K562 (cell line): ENCODE data around the gene KLHL8. TPM values are rescaled to one million over a fixed set of nuclear protein-coding genes. Genes with fewer than 3 reads are reported as not detected.
A peak's percentile ranks its signal among the peaks of the same experiment; 100 is the strongest.

Experiments used
- ATAC-seq: fragments of 200-7000 bp; cut with Tn5 transposase; 3 replicates; pipeline ENCODE4 v1.9.1; 2020; ENCODE audit warnings: moderate library complexity
- BruUV-seq: library from RNA; stranded (reverse); fragments of 400-500 nt; replicated peaks from 2 replicates; lab custom pipeline; 2021; lab: Mats Ljungman, UMichigan
- CTCF ChIA-PET: fragments of 300-600 bp; formaldehyde crosslinking; extraction: SDS; loops from one replicate; lab custom pipeline; 2021; ENCODE audit warnings: low intra/inter-chr PET ratio; lab: Yijun Ruan, JAX
- POLR2A ChIA-PET: fragments of 300-600, 350-650 bp; sonication (Branson Sonifier 250); formaldehyde crosslinking; extraction: SDS; loops from one replicate; lab custom pipeline; 2021; ENCODE audit warnings: antibody characterized with exemption, inconsistent platforms; lab: Yijun Ruan, JAX
- DNase-seq, 4 experiments: peaks; one replicate each; pipeline versions ENCODE4 v3.0.0 to v3.0.0-alpha.2; 2011 to 2018; ENCODE audit warnings: low spot score in 3 of 4, mixed read lengths in 3 of 4; ENCODE audit errors: extremely low read depth in 1 of 4
- FAIRE-seq: peaks from 2 replicates; lab custom pipeline; 2011; peaks lifted over from hg19 to GRCh38; lab: Jason Lieb, UNC
- H2AFZ ChIP-seq: 2 replicates; pipeline ENCODE4 v1.6.0; 2011; ENCODE audit warnings: low read depth, low read length, control low read depth, inconsistent platforms
- H3K27ac ChIP-seq: fragments of 200-600 bp; 3 replicates; pipeline ENCODE4 v1.8.0; 2011; ENCODE audit warnings: low read depth, mild to moderate bottlenecking, control low read depth, inconsistent platforms, low read length, moderate library complexity, mixed read lengths; ENCODE audit errors: extremely low read depth
- H3K27me3 ChIP-seq, 2 experiments: fragments of 300-600 bp in 1 of 2; 2 replicates in 1 of 2; 3 replicates in 1 of 2; pipeline versions ENCODE4 v1.6.0 to v1.8.0; 2011; ENCODE audit warnings: inconsistent platforms in 2 of 2, low read length in 2 of 2, mild to moderate bottlenecking in 1 of 2, mixed read lengths in 1 of 2, moderate library complexity in 1 of 2; ENCODE audit not compliant: control insufficient read depth in 2 of 2, insufficient read depth in 2 of 2
- H3K36me3 ChIP-seq: fragments of 300-600 bp; 3 replicates; pipeline ENCODE4 v1.8.0; 2011; ENCODE audit warnings: mild to moderate bottlenecking, low read length, inconsistent platforms; ENCODE audit not compliant: control insufficient read depth, insufficient read depth
- H3K4me1 ChIP-seq, 2 experiments: fragments of 200-600 bp in 1 of 2; replicated peaks in 1 of 2; 2 replicates in 1 of 2; 3 replicates in 1 of 2; pipeline versions ENCODE4 v1.5.1 to v1.8.0; 2011; ENCODE audit warnings: inconsistent platforms in 2 of 2, low read length in 2 of 2, mild to moderate bottlenecking in 1 of 2, mixed read lengths in 1 of 2, moderate library complexity in 1 of 2; ENCODE audit not compliant: control insufficient read depth in 2 of 2, insufficient read depth in 2 of 2
- H3K4me2 ChIP-seq: 2 replicates; pipeline ENCODE4 v1.6.1; 2011; ENCODE audit warnings: low read length, control low read depth, inconsistent platforms, mixed read lengths; ENCODE audit not compliant: insufficient read depth
- H3K4me3 ChIP-seq: fragments of 200-600 bp; sonication (generic), shearing (Covaris generic); 2 replicates; pipeline ENCODE4 v1.5.1; 2016; ENCODE audit warnings: control low read depth, inconsistent platforms
- H3K79me2 ChIP-seq: fragments of 200-600 bp; 3 replicates; pipeline ENCODE4 v1.8.0; 2011; ENCODE audit warnings: low read length, inconsistent platforms; ENCODE audit not compliant: control insufficient read depth, insufficient read depth
- H3K9ac ChIP-seq, 2 experiments: 2 replicates each; pipeline versions ENCODE4 v1.6.0 to v1.6.1; 2011; ENCODE audit warnings: low read depth in 2 of 2, low read length in 2 of 2, control low read depth in 1 of 2, inconsistent platforms in 1 of 2, mild to moderate bottlenecking in 1 of 2, mixed read lengths in 1 of 2; ENCODE audit not compliant: insufficient read depth in 1 of 2
- H3K9me1 ChIP-seq: one replicate; pipeline ENCODE4 v1.6.0; 2011; ENCODE audit warnings: inconsistent platforms, mild to moderate bottlenecking, low read length, moderate library complexity; ENCODE audit not compliant: control insufficient read depth, insufficient read depth
- H3K9me3 ChIP-seq: replicated peaks from 2 replicates; pipeline ENCODE4 v1.5.1; 2011; ENCODE audit warnings: low read depth, low read length, inconsistent platforms; ENCODE audit not compliant: control insufficient read depth, insufficient read depth
- H4K20me1 ChIP-seq: replicated peaks from 2 replicates; pipeline ENCODE4 v1.6.1; 2011; ENCODE audit warnings: low read length, inconsistent platforms, mixed read lengths; ENCODE audit not compliant: control insufficient read depth, insufficient read depth
- CBX3 ChIP-seq, 2 experiments: IDR thresholded peaks; 1 replicate in 1 of 2; 2 replicates in 1 of 2; pipeline ENCODE4 v1.6.1; 2012; ENCODE audit warnings: inconsistent platforms in 2 of 2, low read length in 2 of 2, borderline replicate concordance in 1 of 2, control low read depth in 1 of 2
- E2F3 ChIP-seq: fragments of 250-450 bp; sonication (Bioruptor Pico); IDR thresholded peaks from 2 replicates; pipeline ENCODE4 v1.4.0; 2020; ENCODE audit warnings: mild to moderate bottlenecking
- PHF21A ChIP-seq: fragments of 450-650 bp; IDR thresholded peaks from 2 replicates; pipeline ENCODE4 v1.6.1; 2017; ENCODE audit warnings: low read depth, borderline replicate concordance
- SIN3A ChIP-seq, 2 experiments: fragments of 150-350 bp in 1 of 2; IDR thresholded peaks; 2 replicates each; pipeline ENCODE4 v1.6.1; 2011 to 2016; ENCODE audit warnings: borderline replicate concordance in 2 of 2, low read depth in 2 of 2, low read length in 2 of 2, mild to moderate bottlenecking in 2 of 2, moderate library complexity in 2 of 2; ENCODE audit not compliant: control insufficient read depth in 1 of 2
- SIN3B ChIP-seq: fragments of 450-650 bp; IDR thresholded peaks from 2 replicates; pipeline ENCODE4 v1.6.1; 2017; ENCODE audit warnings: low read depth, mild to moderate bottlenecking, moderate library complexity
- SOX6 ChIP-seq: fragments of 450-650 bp; IDR thresholded peaks from 2 replicates; pipeline ENCODE4 v1.6.1; 2014; ENCODE audit warnings: mild to moderate bottlenecking
- SPI1 ChIP-seq: IDR thresholded peaks from 2 replicates; pipeline ENCODE4 v1.6.1; 2011; ENCODE audit warnings: low read depth, low read length, control low read depth, borderline replicate concordance
- ZNF165 ChIP-seq: fragments of 250-450 bp; sonication (Bioruptor Pico); IDR thresholded peaks from 2 replicates; pipeline ENCODE4 v1.4.0; 2020; ENCODE audit warnings: borderline replicate concordance
- ZNF253 ChIP-seq: fragments of 250-450 bp; sonication (Bioruptor Pico); conservative IDR thresholded peaks from 2 replicates; pipeline ENCODE4 v1.6.1; 2021; ENCODE audit warnings: mild to moderate bottlenecking
- ZNF274 ChIP-seq: IDR thresholded peaks from 2 replicates; pipeline ENCODE4 v1.6.1; 2011; ENCODE audit warnings: low read depth, mild to moderate bottlenecking, low read length, moderate library complexity, borderline replicate concordance
- WGBS: fragments of 100-300 bp; shearing (Covaris generic); methylation state at CpG from one replicate; pipeline ENCODE4 v1.1.6; 2016; ENCODE audit warnings: low coverage, mixed read lengths; ENCODE audit not compliant: insufficient coverage; ENCODE audit errors: missing lambda C conversion rate; 5-methylcytosine and 5-hydroxymethylcytosine counted together
- in situ Hi-C: fragments of 300-500 bp; cut with MboI; formaldehyde crosslinking; loops from 4 replicates; pipeline ENCODE4 v1.15.0; 2018; ENCODE audit warnings: inconsistent platforms, mixed read lengths
- intact Hi-C: fragments of 100-400 bp; cut with micrococcal nuclease; formaldehyde crosslinking; loops from 2 replicates; pipeline ENCODE4 v1.14.2; 2022
- polyA plus RNA-seq, 8 experiments: library from polyadenylated mRNA; depleted of rRNA in 4 of 8; stranded (reverse) in 5 of 8; unstranded in 3 of 8; fragments of >200 nt; fragmentation: Nextera tagmentation in 2 of 8; fragmentation: Illumina TruSeq in 1 of 8; extraction: Ambion mirVana in 2 of 8; extraction: Trizol in 1 of 8; gene quantifications; 2 replicates each; pipeline versions ENCODE4 v1.2.1 to v1.2.3, GENCODE V29; 2011 to 2014; ENCODE audit warnings: inconsistent platforms in 1 of 8, missing spikeins in 1 of 8
- total RNA-seq, 7 experiments: library from RNA; depleted of rRNA in 6 of 7; stranded (reverse); fragments of >200 nt in 6 of 7; fragmentation: Illumina TruSeq in 2 of 7; extraction: Trizol in 2 of 7; gene quantifications; 2 replicates each; pipeline versions ENCODE4 v1.2.1 to v1.2.3, GENCODE V29; 2011 to 2021; ENCODE audit warnings: low replicate concordance in 1 of 7
- TF ChIP-seq, protein P1 (sequence below), 2 experiments: IDR thresholded peaks; 2 replicates each; pipeline ENCODE4 v1.6.1; 2011; ENCODE audit warnings: borderline replicate concordance in 1 of 2, control low read depth in 1 of 2, low read depth in 1 of 2, low read length in 1 of 2, mild to moderate bottlenecking in 1 of 2, mixed read lengths in 1 of 2, moderate library complexity in 1 of 2; ENCODE audit not compliant: insufficient read depth in 1 of 2, insufficient read length in 1 of 2, poor library complexity in 1 of 2, severe bottlenecking in 1 of 2; ENCODE audit errors: extremely low read depth in 1 of 2

KLHL8 gene
- total and polyA plus RNA-seq, 9 of the 15 experiments (the other 6 are each of a cell fraction or from before 2014, with no cell fraction given) = 8.7 to 25.3 (median 15.7) TPM

GRCh38 chr4:87236861-87237260, 16.4 kb upstream of the KLHL8 start:
- no peak overlapping the region for H3K27ac ChIP-seq
- ChIA-PET POLR2A (no interaction called here), CTCF (interaction anchor here (0.6 to 2.1 kb wide), 2 partner anchors 86 to 337 kb away, joined by 6 to 23 read pairs; no protein-coding TSS in a partner anchor)
- intact Hi-C loops (loop anchor here (1.0 to 5.0 kb wide), 2 partner anchors 339 to 740 kb away; no protein-coding TSS in a partner anchor), in situ Hi-C loops (loop anchor here (10.0 kb wide), 1 partner anchor 332 kb away; no protein-coding TSS in a partner anchor)
- no peak overlapping the region for H3K4me3 ChIP-seq
- H4K20me1 ChIP-seq = no peaks in the 10 kb centered on the region
- peaks cover 0 to 3% of the 10 kb centered on the region in 2 experiments; a peak in 1 of 5 replicates for H3K4me1 ChIP-seq
- H3K27me3 ChIP-seq = no peaks in the 10 kb centered on the region
- TF ChIP-seq ZNF253 (CRISPR knock-in tag) = no peak
- no peak for TF ChIP-seq ZNF274
- no peak for TF ChIP-seq SOX6
- no peak for TF ChIP-seq CBX3 (IDR thresholded peaks at IDR 0.05; ENCODE audit: borderline replicate concordance in 1 of 2, low read length in 2 of 2)
- no peak for TF ChIP-seq PHF21A
- no peak for TF ChIP-seq SIN3B
- TF ChIP-seq ZNF165 (CRISPR knock-in tag) = no peak
- no peak for TF ChIP-seq SIN3A (IDR thresholded peaks at IDR 0.05; ENCODE audit: borderline replicate concordance in 2 of 2, control insufficient read depth in 1 of 2, low read depth in 2 of 2, low read length in 2 of 2)
- TF ChIP-seq E2F3 (CRISPR knock-in tag) = no peak
- TF ChIP-seq, protein P1, sequence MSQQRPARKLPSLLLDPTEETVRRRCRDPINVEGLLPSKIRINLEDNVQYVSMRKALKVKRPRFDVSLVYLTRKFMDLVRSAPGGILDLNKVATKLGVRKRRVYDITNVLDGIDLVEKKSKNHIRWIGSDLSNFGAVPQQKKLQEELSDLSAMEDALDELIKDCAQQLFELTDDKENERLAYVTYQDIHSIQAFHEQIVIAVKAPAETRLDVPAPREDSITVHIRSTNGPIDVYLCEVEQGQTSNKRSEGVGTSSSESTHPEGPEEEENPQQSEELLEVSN (IDR thresholded peaks at IDR 0.05; ENCODE audit: borderline replicate concordance in 1 of 2, extremely low read depth in 1 of 2, insufficient read depth in 1 of 2, insufficient read length in 1 of 2, low read depth in 1 of 2, low read length in 1 of 2, poor library complexity in 1 of 2, severe bottlenecking in 1 of 2) = no peak
- no peak for TF ChIP-seq SPI1
- ATAC-seq = no peak
- no peak overlapping the region for H3K4me2 ChIP-seq
- no peak for DNase-seq
- no peak for FAIRE-seq
- peaks cover 3% of the 10 kb centered on the region; the same call in 1 of the 2 replicates for H3K9me3 ChIP-seq
- H3K36me3 ChIP-seq = no peaks in the 10 kb centered on the region
- H3K9me1 ChIP-seq = no peaks in the 10 kb centered on the region
- no TSS peak for BruUV-seq
- H3K79me2 ChIP-seq = no peaks in the 10 kb centered on the region
- H2AFZ ChIP-seq = peak overlapping the region; percentile 46; the same call in 1 of the 2 replicates
- WGBS = 72% methylated on average over 9 of the region's 9 CpGs
- no peak overlapping the region for H3K9ac ChIP-seq
